Osteocyte (in vitro differentiated cells): ENCODE measurements around the gene VTI1B. TPM values are rescaled to one million over a fixed set of nuclear protein-coding genes. Genes with fewer than 3 reads are reported as not detected.
"Not testable (repeated sequence)": the region's sequence is repeated elsewhere in the genome, so short reads cannot be mapped to it uniquely, and the experiment has no call there.

Experiments used
- DNase-seq: peaks from one replicate; pipeline ENCODE4 v3.0.0; 2021; ENCODE audit warnings: mixed read lengths; ENCODE audit not compliant: unreplicated experiment; ENCODE audit errors: extremely low spot score
- H3K27ac Mint-ChIP-seq: one replicate; pipeline ENCODE4 v1.8.0; 2021; ENCODE audit warnings: mild to moderate bottlenecking, mixed read lengths; ENCODE audit not compliant: unreplicated experiment
- H3K27me3 Mint-ChIP-seq: one replicate; pipeline ENCODE4 v1.8.0; 2021; ENCODE audit warnings: mixed read lengths; ENCODE audit not compliant: unreplicated experiment
- H3K36me3 Mint-ChIP-seq: one replicate; pipeline ENCODE4 v1.8.0; 2021; ENCODE audit warnings: mixed read lengths; ENCODE audit not compliant: unreplicated experiment
- H3K4me1 Mint-ChIP-seq: one replicate; pipeline ENCODE4 v1.8.0; 2021; ENCODE audit warnings: mixed read lengths; ENCODE audit not compliant: unreplicated experiment
- H3K4me3 Mint-ChIP-seq: one replicate; pipeline ENCODE4 v1.8.0; 2021; ENCODE audit warnings: mild to moderate bottlenecking, moderate library complexity, mixed read lengths; ENCODE audit not compliant: unreplicated experiment
- H3K9me3 Mint-ChIP-seq: one replicate; pipeline ENCODE4 v1.8.0; 2021; ENCODE audit warnings: mixed read lengths; ENCODE audit not compliant: unreplicated experiment
- CTCF ChIP-seq: fragments of 200-600 bp; sonication (generic); IDR thresholded peaks from 2 replicates; pipeline ENCODE4 v1.5.0; 2021; ENCODE audit warnings: antibody characterized with exemption, mild to moderate bottlenecking, moderate library complexity
- total RNA-seq: library from RNA; stranded (reverse); gene quantifications from 2 replicates; pipeline ENCODE4 v1.2.1, GENCODE V29; 2021

Gene VTI1B
- total RNA-seq, 1 donor from 2014 or later = 89.3 TPM

GRCh38 chr14:67610491-67610890, 63.9 kb downstream of the VTI1B start:
- peaks cover 3% of the 10 kb centered on the region for H3K36me3 Mint-ChIP-seq
- no peak overlapping the region for H3K4me3 Mint-ChIP-seq
- no peaks in the 10 kb centered on the region for H3K4me1 Mint-ChIP-seq
- no peak overlapping the region for H3K27ac Mint-ChIP-seq
- H3K9me3 Mint-ChIP-seq = no peaks in the 10 kb centered on the region
- DNase-seq = no peak
- peaks cover 59% of the 10 kb centered on the region for H3K27me3 Mint-ChIP-seq
- no peak for TF ChIP-seq CTCF

DNA sequence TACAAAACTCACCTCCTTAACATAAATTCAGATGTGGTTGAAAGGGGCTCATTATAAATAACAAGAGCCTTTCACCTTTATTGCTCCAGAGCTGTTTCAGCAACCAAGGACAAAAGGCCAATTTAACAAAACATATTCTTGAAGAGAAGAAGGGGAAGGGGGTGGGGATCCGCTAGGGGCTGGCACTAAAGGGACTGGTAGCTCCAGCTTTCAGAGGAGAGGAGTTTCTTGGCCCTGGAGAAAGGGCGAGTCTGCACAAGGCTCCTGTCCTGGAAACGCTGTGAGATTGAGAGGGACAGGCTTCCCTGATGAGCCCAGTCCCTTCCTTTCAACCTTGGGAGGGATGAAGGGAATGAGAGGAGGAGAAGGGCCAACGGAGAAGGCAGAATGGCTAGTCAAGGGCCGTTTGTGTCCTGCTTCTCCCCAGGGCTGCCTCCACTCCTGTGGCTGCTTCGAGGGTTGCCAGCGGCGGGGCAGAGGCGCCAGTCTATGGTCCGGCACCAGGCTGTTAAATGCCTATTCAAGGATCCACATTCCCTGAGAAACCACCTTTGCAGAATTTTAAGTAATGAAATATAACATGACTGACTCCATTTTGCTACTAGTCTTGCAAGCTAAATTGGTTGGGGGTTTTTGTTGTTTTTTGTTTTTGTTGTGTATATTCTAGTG, 64.7 kb downstream of the VTI1B start:
- Mint-ChIP-seq H3K27ac (no peak overlapping the region), H3K27me3 (peaks cover 57% of the 10 kb centered on the region), H3K36me3 (no peaks in the 10 kb centered on the region), H3K4me3 (no peak overlapping the region), H3K9me3 (no peaks in the 10 kb centered on the region), H3K4me1 (no peaks in the 10 kb centered on the region)
- no peak for TF ChIP-seq CTCF
- DNase-seq = no peak

DNA sequence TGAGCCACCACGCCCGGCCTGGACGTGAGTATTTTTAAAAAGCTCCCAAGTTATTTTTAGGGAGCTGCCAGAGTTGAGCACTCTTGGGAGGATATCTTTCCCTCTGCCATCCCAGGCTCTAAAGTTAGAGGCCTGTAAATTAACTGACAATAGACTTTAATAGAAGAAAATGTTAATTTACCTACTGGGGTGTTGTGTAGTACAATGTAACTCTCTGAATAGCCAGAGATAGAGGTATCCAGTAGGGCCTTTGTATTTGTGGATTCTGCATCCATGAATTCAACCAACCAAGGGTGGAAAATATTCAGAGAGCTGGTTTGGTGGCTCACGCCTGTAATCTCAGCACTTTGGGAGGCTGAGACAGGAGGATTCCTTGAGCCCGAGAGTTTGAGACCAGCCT, 66.8 kb downstream of the VTI1B start:
- H3K9me3 Mint-ChIP-seq = no peaks in the 10 kb centered on the region
- no peaks in the 10 kb centered on the region for H3K4me1 Mint-ChIP-seq
- peaks cover 51% of the 10 kb centered on the region for H3K27me3 Mint-ChIP-seq
- no peak overlapping the region for H3K4me3 Mint-ChIP-seq
- H3K27ac Mint-ChIP-seq = no peak overlapping the region
- no peak for DNase-seq
- TF ChIP-seq CTCF = no peak
- H3K36me3 Mint-ChIP-seq = no peaks in the 10 kb centered on the region

GRCh38 chr14:67602995-67603545, 71.4 kb downstream of the VTI1B start:
- DNase-seq = no peak
- TF ChIP-seq CTCF = no peak
- Mint-ChIP-seq H3K27ac (no peak overlapping the region), H3K4me3 (no peak overlapping the region), H3K27me3 (peaks cover 20% of the 10 kb centered on the region), H3K9me3 (no peaks in the 10 kb centered on the region), H3K4me1 (peaks cover 13% of the 10 kb centered on the region), H3K36me3 (no peaks in the 10 kb centered on the region)

- no peak for TF ChIP-seq CTCF
- H3K36me3 Mint-ChIP-seq = no peaks in the 10 kb centered on the region
- no peak overlapping the region for H3K27ac Mint-ChIP-seq
- H3K4me3 Mint-ChIP-seq = no peak overlapping the region
- no peaks in the 10 kb centered on the region for H3K9me3 Mint-ChIP-seq
- H3K27me3 Mint-ChIP-seq = peaks cover 17% of the 10 kb centered on the region
- no peak for DNase-seq
- H3K4me1 Mint-ChIP-seq = peaks cover 13% of the 10 kb centered on the region
These were observed 72.4 kb downstream of the VTI1B start for GRCh38 chr14:67602076-67602475.

DNA sequence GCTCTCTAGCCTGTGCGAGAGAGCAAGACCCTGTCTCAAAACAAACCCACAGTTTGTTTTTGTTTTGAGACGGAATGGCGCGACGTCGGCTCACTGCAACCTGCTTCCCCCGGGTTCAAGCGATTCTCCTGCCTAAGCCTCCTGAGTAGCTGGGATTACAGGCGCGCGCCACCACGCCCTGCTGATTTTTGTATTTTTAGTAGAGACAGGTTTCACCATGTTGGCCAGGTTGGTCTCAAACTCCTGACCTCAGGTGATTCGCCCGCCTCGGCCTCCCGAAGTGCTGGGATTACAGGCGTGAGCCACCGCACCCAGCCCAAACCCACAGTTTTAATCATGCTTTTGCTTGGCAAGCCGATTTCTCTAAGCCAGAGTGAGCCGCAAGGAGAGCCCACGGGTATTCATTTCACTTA, 73.9 kb downstream of the VTI1B start:
- not testable (repeated sequence) for DNase-seq, H3K9me3 Mint-ChIP-seq, H3K36me3 Mint-ChIP-seq
- H3K27ac Mint-ChIP-seq = peak overlapping the region; percentile 96
- H3K4me1 Mint-ChIP-seq = peaks cover 13% of the 10 kb centered on the region
- H3K27me3 Mint-ChIP-seq = peaks cover 11% of the 10 kb centered on the region
- peak overlapping the region; percentile 91 for H3K4me3 Mint-ChIP-seq
